ENCODE data around the gene ZBTB7C.

The ZBTB7C gene

GRCh38 chr18:48006415-48007175, 402.6 kb downstream of the ZBTB7C start:
- DNase-seq: no peak

DNA sequence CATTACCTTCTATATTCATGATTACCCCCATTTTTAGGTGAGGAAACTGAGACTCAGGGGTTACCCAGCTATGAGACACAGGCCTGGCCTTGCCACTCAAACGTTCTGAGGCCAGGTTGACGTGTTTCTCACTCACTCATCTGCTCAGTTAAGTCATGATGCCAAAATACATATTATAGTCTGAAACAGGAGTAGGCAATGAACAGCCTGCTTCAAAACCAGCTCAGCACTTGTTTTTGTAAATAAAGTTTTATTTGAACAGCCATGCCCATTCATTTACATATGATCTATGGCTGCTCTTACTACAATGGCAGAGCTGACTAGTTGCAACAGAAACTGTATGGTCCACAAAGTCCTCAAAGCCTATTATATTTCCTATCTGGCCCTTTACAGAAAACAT, 404.6 kb downstream of the ZBTB7C start:
- DNase-seq: no peak

GRCh38 chr18:48003426-48004349, 405.5 kb downstream of the ZBTB7C start:
- DNase-seq: no peak

GRCh38 chr18:48002933-48003365, 406.2 kb downstream of the ZBTB7C start:
- no peak for DNase-seq

DNA sequence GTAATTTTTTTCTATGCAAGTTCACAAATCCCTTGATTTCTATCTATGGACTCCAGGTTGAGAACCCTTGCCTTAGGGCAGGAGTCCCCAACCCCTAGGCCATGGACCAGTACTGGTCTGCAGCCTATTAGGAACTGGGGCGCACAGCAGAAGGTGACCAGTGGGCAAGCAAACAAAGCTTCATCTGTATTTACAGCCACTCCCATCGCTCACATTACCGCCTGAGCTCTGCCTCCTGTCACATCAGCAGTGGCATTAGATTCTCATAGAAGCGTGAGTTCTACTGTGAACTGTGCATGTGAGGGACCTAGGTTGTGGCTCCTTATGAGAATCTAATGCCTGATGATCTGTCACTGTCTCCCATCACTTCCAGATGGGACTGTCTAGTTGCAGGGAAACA, 408.5 kb downstream of the ZBTB7C start:
- no peak for DNase-seq

DNA sequence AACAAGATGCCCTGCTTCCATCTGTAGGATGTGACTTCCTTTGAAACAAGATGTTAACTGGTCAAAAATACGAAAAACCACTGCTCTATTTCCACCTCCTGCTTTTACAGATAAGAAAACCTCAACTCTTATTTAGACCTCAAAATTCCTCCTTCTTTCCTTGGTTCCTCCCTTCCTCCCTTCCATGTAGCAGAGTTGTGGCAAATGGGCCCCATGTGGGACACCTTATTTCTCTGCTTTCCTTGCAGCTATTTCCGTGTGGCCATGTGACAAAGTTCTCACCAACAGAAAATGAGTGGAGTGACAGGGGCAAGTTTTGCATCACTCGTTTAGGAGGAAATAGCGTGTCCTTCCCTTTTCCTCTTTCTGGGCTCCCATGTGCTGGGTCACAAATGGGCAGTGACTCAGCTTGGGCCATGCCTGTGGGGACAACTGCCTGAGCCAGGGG, 409.4 kb downstream of the ZBTB7C start:
- DNase-seq: no peak

- no peak for DNase-seq
Observed at GRCh38 chr18:47997338-47997780, 411.8 kb downstream of the ZBTB7C start.

DNA sequence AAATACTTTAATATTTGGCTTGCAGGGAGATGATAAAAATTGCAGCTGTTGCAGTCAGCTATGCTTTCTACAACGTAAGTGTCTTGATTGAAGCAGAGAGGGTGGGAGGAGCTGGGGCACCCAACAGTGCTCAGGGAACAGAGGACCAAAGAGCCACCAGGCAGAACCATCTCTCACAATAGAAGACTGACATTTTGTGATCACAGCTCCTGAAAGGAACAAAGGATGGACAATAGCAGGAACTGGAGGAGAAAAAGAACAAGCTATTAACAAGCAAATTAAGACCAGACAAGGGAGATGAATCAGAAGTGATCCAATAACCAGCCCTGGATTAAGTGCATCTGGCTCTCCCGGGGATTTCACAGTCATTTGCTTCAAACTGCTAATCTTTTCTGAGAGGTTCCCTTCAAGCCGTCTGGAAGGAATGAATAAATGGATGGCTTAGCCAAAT, 413.1 kb downstream of the ZBTB7C start:
- DNase-seq: no peak

- no peak for DNase-seq
Observed at GRCh38 chr18:47995654-47996053, 413.5 kb downstream of the ZBTB7C start.

DNA sequence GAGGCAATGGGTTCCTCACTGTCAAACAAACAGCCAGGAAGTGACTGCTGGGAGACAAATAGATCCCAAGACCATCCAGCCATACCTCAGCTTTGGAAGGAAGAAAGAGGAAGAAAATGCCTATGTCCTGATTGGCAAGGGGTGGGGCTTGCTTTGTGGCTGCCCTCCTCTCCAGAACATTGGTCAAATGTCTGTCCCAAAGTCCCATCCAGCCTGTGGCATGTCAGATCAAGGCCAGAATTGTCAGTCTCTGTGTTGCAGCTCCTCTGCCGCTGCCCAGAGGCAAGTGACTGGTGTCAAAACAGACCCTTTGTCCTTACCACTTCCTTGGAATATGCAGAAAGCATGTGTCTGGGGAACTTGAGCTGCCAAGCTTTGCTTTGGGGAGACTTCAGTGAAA, 415.8 kb downstream of the ZBTB7C start:
- DNase-seq: no peak

- no peak for DNase-seq
Observed at GRCh38 chr18:47992976-47993375, 416.2 kb downstream of the ZBTB7C start.

- no peak for DNase-seq
Observed at GRCh38 chr18:47992266-47992665, 416.9 kb downstream of the ZBTB7C start.

DNA sequence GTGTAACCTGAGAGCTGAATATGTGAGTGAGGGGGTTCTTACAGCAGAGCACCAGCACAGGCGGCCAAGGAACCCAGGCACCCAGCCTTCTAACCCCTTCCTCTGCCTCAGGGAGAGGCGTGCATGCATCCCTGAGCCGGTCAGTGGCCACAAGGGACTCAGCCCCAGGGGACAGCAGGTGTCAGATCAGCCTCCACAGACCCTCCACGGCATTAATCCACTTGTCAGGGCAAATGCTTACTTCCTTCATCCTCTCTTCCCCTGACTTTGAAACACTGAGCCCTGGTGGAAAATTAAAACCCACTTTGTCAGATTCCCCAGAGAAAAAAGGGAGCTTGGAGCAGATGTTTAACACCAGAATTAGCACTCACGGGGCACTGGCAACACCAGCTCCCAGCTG, 418.2 kb downstream of the ZBTB7C start:
- no peak for DNase-seq

DNA sequence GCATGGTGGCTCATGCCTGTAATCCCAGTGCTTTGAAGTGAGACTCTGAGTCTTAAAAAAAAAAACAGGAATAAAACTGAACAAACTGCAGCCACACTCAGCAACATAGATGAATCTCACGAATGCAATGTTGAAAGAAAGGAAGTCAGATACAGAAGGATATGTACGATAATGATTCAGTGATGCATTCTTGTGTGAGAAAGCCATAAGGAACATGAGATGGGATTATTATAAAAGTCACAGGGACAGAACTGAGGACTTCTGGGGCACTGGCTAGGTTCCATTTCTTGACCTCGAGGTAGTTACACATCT, 421.8 kb downstream of the ZBTB7C start:
- no peak for DNase-seq

DNA sequence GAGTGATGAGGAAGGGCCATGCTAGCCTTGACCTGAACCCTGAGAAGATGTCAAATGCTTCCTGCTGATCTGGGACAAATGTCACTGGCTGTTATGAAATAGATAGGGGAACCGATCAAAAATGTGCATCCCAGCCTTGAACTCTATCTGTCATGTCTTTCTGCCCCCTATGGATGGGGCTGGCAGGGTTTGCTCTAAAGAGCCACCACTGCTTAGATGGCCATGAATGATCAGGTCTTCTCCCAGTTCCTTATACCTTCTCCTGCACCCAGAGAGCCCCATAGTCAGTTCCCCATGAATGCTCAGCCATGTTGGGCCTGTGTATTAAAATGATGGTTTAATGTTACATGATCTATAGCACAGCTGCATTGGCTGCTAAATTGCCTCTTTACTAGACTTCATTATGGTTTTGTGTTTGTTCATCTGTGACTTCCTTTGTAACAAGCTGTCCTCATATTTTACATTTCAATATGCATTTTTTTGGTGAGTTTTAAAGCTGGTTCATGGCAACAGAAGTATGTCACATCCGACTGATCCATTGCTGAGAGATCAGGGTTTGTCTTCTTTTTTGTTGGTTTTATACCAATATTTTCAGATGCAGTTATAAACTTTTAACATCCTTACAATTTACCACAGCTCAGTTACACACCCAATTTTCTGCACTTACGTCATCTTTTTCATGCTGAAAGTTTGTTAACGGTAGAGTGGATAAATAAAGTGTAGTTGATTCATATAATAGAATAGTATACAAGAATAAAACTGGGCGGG, 422.4 kb downstream of the ZBTB7C start:
- DNase-seq: no peak

GRCh38 chr18:47985866-47986265, 423.3 kb downstream of the ZBTB7C start:
- DNase-seq: no peak

DNA sequence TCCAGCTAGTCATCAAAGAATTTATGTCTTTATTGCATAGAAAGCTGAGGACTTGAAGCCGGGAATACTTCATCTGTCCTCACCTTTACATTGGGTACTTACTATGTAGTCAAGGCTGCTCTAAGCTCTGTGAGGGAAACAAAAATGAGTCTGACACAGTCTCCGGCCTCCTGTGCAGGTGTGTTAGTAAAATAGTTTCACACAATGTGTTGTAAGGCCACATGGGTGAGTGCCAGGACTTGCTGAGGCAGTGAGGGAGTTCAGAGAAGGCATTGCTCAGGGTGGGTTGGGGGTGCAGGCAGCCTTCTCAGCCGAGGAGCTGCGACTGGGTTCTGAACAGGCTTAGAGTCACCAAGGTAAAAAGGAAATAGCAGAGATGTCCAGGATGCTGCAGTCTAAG, 424.2 kb downstream of the ZBTB7C start:
- no peak for DNase-seq

- no peak for DNase-seq
Observed at GRCh38 chr18:47983946-47984345, 425.2 kb downstream of the ZBTB7C start.

- DNase-seq: no peak
Observed at GRCh38 chr18:47983055-47983454, 426.1 kb downstream of the ZBTB7C start.

DNA sequence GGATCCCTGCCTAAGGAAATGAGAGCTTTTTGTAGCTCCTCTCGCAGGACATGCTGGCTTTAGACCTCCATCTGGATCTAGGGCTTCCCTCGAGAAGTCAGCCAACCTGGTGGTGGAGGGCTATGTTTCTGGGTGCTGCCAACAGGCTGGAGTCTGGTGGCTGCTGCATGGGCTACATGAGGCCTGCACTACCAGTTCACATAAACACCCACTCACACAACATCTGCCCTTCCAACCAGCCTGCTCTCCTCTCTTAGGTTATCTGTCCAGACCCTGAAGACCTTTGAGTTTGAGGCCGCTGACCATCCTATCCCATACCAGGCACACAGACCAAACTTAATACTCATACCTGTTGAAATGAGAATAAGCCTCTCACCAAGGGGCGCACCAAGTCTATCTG, 427.4 kb downstream of the ZBTB7C start:
- DNase-seq: no peak

DNA sequence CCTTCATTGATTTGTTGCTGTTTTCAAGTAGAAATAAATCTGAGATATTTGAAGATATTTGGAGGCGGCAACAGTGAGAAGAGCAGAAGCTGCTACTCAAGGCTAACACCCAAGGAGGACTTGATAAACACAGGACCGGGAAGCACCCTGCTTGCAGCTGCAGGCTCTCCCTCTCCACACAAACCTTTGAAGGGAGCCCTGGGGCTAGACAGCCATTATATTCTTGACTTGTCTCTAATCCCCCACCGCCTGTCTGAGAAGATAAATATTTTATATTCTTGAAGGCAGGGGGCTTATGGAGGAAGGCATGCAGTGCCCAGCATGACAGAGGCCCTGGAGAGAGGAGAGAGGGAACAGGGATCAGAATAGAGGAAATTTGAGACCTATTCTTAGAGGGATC, 427.9 kb downstream of the ZBTB7C start:
- no peak for DNase-seq

DNA sequence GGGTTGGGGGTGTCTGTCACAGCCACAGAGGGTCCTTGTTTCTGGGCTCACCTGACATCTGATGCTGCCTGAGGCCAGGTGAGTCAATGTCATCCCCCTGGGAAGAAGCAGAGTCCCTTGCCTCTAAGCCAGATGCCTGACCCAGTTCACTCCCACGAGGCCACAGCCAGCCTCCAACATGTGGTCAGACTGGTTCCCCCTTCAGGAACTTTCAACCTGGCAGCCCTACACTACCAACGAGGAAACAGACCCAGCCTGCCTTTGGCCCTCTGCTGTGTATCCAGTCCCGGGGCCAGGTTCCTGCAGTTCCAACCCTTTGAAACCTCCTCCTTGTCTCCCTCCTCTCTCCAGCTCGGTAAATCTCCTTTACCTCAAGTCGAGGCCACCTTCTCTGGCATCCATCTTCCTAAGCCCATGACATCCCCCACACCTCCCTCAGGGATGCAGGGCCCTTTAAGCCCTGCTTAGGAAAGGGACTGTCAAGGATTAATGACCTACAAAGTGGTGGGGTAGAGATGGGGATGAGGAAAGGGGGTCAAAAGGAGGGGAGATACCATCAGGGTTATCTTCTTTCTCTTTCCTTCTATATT, 429.5 kb downstream of the ZBTB7C start:
- no peak for DNase-seq

GRCh38 chr18:47978603-47979002, 430.6 kb downstream of the ZBTB7C start:
- no peak for DNase-seq
